ENCODE data around the gene XRCC2. TPM values are rescaled to one million over a fixed set of nuclear protein-coding genes. Genes with fewer than 3 reads are reported as not detected.
"Not testable (repeated sequence)": the region's sequence is repeated elsewhere in the genome, so short reads cannot be mapped to it uniquely, and the experiment has no call there.

Gene XRCC2
- total RNA-seq, 1 experiment from 2014 or later, result 28.5 TPM

DNA sequence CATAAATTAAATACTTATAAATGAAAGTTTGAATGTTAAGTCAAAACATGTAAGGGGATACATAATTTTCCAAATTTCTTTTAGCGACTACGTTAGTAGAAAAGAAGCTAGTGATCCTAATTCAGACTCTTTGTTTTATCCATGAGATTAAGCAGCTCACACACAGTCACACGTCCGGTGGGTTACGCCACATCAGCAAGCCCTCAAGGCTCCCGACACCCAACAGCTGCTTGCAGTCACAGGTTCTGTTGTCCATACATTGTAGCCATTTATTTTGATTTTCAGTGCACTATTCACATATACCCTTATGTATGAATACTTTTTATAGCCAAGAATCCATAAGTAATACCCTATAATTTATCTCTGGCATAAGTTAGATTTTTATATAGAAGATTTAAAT, 39.5 kb downstream of the XRCC2 start:
- POLR2A ChIA-PET (ENCODE audit: low non-redundant PET), result no interaction called here
- DNase-seq (ENCODE audit: low spot score), result peak; percentile 26
- peaks cover 3% of the 10 kb centered on the region for H3K4me1 ChIP-seq (ENCODE audit: insufficient read depth, low read length, poor library complexity, severe bottlenecking)
- no peaks in the 10 kb centered on the region for H3K36me3 ChIP-seq (ENCODE audit: insufficient read depth, low read length, poor library complexity, severe bottlenecking)
- H3K4me3 ChIP-seq (ENCODE audit: low read depth, low read length, poor library complexity, severe bottlenecking), result no peak overlapping the region
- BruUV-seq (replicated peaks), result no TSS peak
- CTCF ChIA-PET, result no interaction called here
- intact Hi-C loops (cut with micrococcal nuclease; ENCODE audit: unreplicated experiment), result no loop called here
- H3K27ac ChIP-seq (ENCODE audit: low read depth, low read length, poor library complexity, severe bottlenecking), result no peak overlapping the region
- no peaks in the 10 kb centered on the region for H3K9me3 ChIP-seq (ENCODE audit: low read depth, low read length, poor library complexity, severe bottlenecking)
- no peaks in the 10 kb centered on the region for H3K27me3 ChIP-seq (replicated peaks; ENCODE audit: insufficient read depth, low read depth, low read length, poor library complexity)
- TF ChIP-seq, protein P1, sequence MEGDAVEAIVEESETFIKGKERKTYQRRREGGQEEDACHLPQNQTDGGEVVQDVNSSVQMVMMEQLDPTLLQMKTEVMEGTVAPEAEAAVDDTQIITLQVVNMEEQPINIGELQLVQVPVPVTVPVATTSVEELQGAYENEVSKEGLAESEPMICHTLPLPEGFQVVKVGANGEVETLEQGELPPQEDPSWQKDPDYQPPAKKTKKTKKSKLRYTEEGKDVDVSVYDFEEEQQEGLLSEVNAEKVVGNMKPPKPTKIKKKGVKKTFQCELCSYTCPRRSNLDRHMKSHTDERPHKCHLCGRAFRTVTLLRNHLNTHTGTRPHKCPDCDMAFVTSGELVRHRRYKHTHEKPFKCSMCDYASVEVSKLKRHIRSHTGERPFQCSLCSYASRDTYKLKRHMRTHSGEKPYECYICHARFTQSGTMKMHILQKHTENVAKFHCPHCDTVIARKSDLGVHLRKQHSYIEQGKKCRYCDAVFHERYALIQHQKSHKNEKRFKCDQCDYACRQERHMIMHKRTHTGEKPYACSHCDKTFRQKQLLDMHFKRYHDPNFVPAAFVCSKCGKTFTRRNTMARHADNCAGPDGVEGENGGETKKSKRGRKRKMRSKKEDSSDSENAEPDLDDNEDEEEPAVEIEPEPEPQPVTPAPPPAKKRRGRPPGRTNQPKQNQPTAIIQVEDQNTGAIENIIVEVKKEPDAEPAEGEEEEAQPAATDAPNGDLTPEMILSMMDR (conservative IDR thresholded peaks at IDR 0.05; ENCODE audit: low read depth, low read length), result no peak
- no peak for TF ChIP-seq EZH2 (IDR thresholded peaks at IDR 0.05; ENCODE audit: borderline replicate concordance, low read depth, low read length, poor library complexity, severe bottlenecking)

DNA sequence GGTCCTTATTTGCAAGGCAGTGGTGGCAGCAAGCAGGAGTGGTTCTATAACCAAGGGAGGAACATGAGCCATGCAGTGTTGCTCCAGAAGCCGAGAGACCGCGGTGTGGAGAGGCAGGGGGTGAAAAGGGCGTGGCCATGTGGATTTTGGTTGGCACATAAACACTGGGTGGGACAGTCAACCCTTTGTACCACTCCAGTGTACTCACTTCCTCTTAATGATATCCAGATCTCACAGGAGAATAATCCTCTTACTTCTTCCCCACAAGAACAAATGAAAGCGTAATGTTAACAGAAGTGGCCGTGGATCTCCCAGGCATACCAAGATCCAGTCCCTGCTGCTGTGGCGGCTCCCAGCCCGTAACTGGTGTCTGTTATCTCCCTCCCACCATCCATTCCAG, 42.4 kb downstream of the XRCC2 start:
- no TSS peak for BruUV-seq (replicated peaks)
- CTCF ChIA-PET, result no interaction called here
- DNase-seq (ENCODE audit: low spot score), result no peak

DNA sequence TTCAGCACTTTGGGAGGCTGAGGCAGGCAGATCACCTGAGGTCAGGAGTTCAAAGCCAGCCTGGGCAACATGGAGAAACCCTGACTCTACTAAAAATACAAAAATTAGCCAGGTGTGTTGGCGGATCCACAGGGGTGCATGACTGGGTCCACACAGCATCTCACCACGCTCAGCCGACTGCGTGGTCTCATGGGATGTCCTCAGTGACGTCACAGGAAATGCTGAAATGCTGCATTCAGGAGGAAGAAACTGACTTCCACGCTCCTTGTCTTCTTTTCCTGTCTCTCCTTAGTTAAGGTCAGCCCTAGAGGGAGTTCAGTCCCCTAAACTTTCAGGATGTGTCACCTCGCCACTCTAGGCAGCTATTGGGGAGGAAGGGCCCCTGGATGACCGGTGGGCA, 42.9 kb downstream of the XRCC2 start:
- Histone ChIP-seq H3K4me1 (ENCODE audit: insufficient read depth, low read length, poor library complexity, severe bottlenecking) (peaks cover 3% of the 10 kb centered on the region), H3K9me3 (ENCODE audit: low read depth, low read length, poor library complexity, severe bottlenecking) (no peaks in the 10 kb centered on the region), H3K27ac (ENCODE audit: low read depth, low read length, poor library complexity, severe bottlenecking) (no peak overlapping the region), H3K27me3 (replicated peaks; ENCODE audit: insufficient read depth, low read depth, low read length, poor library complexity) (no peaks in the 10 kb centered on the region), H3K4me3 (ENCODE audit: low read depth, low read length, poor library complexity, severe bottlenecking) (no peak overlapping the region), H3K36me3 (ENCODE audit: insufficient read depth, low read length, poor library complexity, severe bottlenecking) (no peaks in the 10 kb centered on the region)
- DNase-seq (ENCODE audit: low spot score), result no peak
- TF ChIP-seq, protein P1 (conservative IDR thresholded peaks at IDR 0.05; ENCODE audit: low read depth, low read length), result no peak
- no peak for TF ChIP-seq EZH2 (IDR thresholded peaks at IDR 0.05; ENCODE audit: borderline replicate concordance, low read depth, low read length, poor library complexity, severe bottlenecking)
- POLR2A ChIA-PET (ENCODE audit: low non-redundant PET), result no interaction called here
- BruUV-seq (replicated peaks), result no TSS peak
- intact Hi-C loops (cut with micrococcal nuclease; ENCODE audit: unreplicated experiment), result no loop called here
- CTCF ChIA-PET, result no interaction called here

More for the DNA sequence above, 42.4 kb downstream of the XRCC2 start:
- H3K27ac ChIP-seq (ENCODE audit: low read depth, low read length, poor library complexity, severe bottlenecking), result no peak overlapping the region
- H3K4me1 ChIP-seq (ENCODE audit: insufficient read depth, low read length, poor library complexity, severe bottlenecking), result peaks cover 3% of the 10 kb centered on the region
- TF ChIP-seq, protein P1 (conservative IDR thresholded peaks at IDR 0.05; ENCODE audit: low read depth, low read length), result no peak
- no peak for TF ChIP-seq EZH2 (IDR thresholded peaks at IDR 0.05; ENCODE audit: borderline replicate concordance, low read depth, low read length, poor library complexity, severe bottlenecking)
- no peaks in the 10 kb centered on the region for H3K27me3 ChIP-seq (replicated peaks; ENCODE audit: insufficient read depth, low read depth, low read length, poor library complexity)
- H3K4me3 ChIP-seq (ENCODE audit: low read depth, low read length, poor library complexity, severe bottlenecking), result no peak overlapping the region
- intact Hi-C loops (cut with micrococcal nuclease; ENCODE audit: unreplicated experiment), result no loop called here
- no peaks in the 10 kb centered on the region for H3K36me3 ChIP-seq (ENCODE audit: insufficient read depth, low read length, poor library complexity, severe bottlenecking)
- POLR2A ChIA-PET (ENCODE audit: low non-redundant PET), result no interaction called here
- no peaks in the 10 kb centered on the region for H3K9me3 ChIP-seq (ENCODE audit: low read depth, low read length, poor library complexity, severe bottlenecking)

DNA sequence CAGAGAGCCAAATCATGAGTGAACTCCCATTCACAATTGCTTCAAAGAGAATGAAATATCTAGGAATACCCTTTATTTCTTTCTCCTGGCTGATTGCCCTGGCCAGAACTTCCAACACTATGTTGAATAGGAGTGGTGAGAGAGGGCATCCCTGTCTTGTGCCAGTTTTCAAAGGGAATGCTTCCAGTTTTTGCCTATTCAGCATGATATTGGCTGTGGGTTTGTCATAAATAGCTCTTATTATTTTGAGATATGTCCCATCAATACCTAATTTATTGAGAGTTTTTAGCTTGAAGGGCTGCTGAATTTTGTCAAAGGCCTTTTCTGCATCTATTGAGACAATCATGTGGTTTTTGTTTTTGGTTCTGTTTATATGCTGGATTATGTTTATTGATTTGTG, 47.2 kb downstream of the XRCC2 start:
- DNase-seq (ENCODE audit: low spot score); POLR2A ChIA-PET (ENCODE audit: low non-redundant PET); intact Hi-C loops (cut with micrococcal nuclease; ENCODE audit: unreplicated experiment); BruUV-seq (replicated peaks); H3K4me1 ChIP-seq (ENCODE audit: insufficient read depth, low read length, poor library complexity, severe bottlenecking); CTCF ChIA-PET; H3K36me3 ChIP-seq (ENCODE audit: insufficient read depth, low read length, poor library complexity, severe bottlenecking); H3K27me3 ChIP-seq (replicated peaks; ENCODE audit: insufficient read depth, low read depth, low read length, poor library complexity); H3K9me3 ChIP-seq (ENCODE audit: low read depth, low read length, poor library complexity, severe bottlenecking); H3K4me3 ChIP-seq (ENCODE audit: low read depth, low read length, poor library complexity, severe bottlenecking); H3K27ac ChIP-seq (ENCODE audit: low read depth, low read length, poor library complexity, severe bottlenecking): not testable (repeated sequence)
